ENCODE measurements around the gene WDR89. TPM values are rescaled to one million over a fixed set of nuclear protein-coding genes. Genes with fewer than 3 reads are reported as not detected.

The WDR89 gene
- total RNA-seq, 3 donors from 2014 or later = 5.1 to 12.4 (median 8.5) TPM

GRCh38 chr14:63614679-63615363 lies 26.9 kb downstream of the WDR89 start:
- Histone ChIP-seq H3K27me3 (no peaks in the 10 kb centered on the region), H3K9me3 (no peaks in the 10 kb centered on the region), H3K4me3 (no peak overlapping the region), H3K36me3 (no peaks in the 10 kb centered on the region), H3K4me1 (no peaks in the 10 kb centered on the region), H3K27ac (no peak overlapping the region)
- intact Hi-C loops (cut with DNase I; ENCODE audit: low total_unique reads) = no loop called here
- TF ChIP-seq POLR2AphosphoS5 (IDR thresholded peaks at IDR 0.05) (no peak), CTCF (IDR thresholded peaks at IDR 0.05) (no peak), POLR2A (IDR thresholded peaks at IDR 0.05) (no peak)
- no peak for DNase-seq (ENCODE audit: low spot score in 2 of 2)

- intact Hi-C loops (cut with DNase I; ENCODE audit: low total_unique reads) = no loop called here
Measured at GRCh38 chr14:63611078-63611477, 30.6 kb downstream of the WDR89 start.

GRCh38 chr14:63605041-63605532 lies 36.6 kb downstream of the WDR89 start:
- intact Hi-C loops (cut with DNase I; ENCODE audit: low total_unique reads) = no loop called here
- no peaks in the 10 kb centered on the region for H3K27me3 ChIP-seq
- TF ChIP-seq POLR2A (IDR thresholded peaks at IDR 0.05) (no peak), POLR2AphosphoS5 (IDR thresholded peaks at IDR 0.05) (no peak), CTCF (IDR thresholded peaks at IDR 0.05) (no peak)
- no peaks in the 10 kb centered on the region for H3K36me3 ChIP-seq
- H3K4me3 ChIP-seq = no peak overlapping the region
- H3K9me3 ChIP-seq = no peaks in the 10 kb centered on the region
- no peak overlapping the region for H3K27ac ChIP-seq
- H3K4me1 ChIP-seq = no peaks in the 10 kb centered on the region
- no peak for DNase-seq (ENCODE audit: low spot score in 2 of 2)

More at GRCh38 chr14:63611078-63611477, 30.6 kb downstream of the WDR89 start:
- DNase-seq (ENCODE audit: low spot score in 2 of 2) = no peak
- Histone ChIP-seq H3K36me3 (no peaks in the 10 kb centered on the region), H3K27me3 (no peaks in the 10 kb centered on the region), H3K4me3 (no peak overlapping the region), H3K27ac (no peak overlapping the region), H3K4me1 (no peaks in the 10 kb centered on the region), H3K9me3 (no peaks in the 10 kb centered on the region)
- no peak for TF ChIP-seq POLR2AphosphoS5 (IDR thresholded peaks at IDR 0.05)
- no peak for TF ChIP-seq POLR2A (IDR thresholded peaks at IDR 0.05)
- no peak for TF ChIP-seq CTCF (IDR thresholded peaks at IDR 0.05)

- no peaks in the 10 kb centered on the region for H3K9me3 ChIP-seq
- H3K36me3 ChIP-seq = no peaks in the 10 kb centered on the region
- DNase-seq (ENCODE audit: low spot score in 2 of 2) = no peak
- TF ChIP-seq CTCF (IDR thresholded peaks at IDR 0.05) (no peak), POLR2AphosphoS5 (IDR thresholded peaks at IDR 0.05) (no peak), POLR2A (IDR thresholded peaks at IDR 0.05) (no peak)
- no peak overlapping the region for H3K27ac ChIP-seq
- H3K27me3 ChIP-seq = no peaks in the 10 kb centered on the region
- H3K4me1 ChIP-seq = no peaks in the 10 kb centered on the region
- H3K4me3 ChIP-seq = no peak overlapping the region
- intact Hi-C loops (cut with DNase I; ENCODE audit: low total_unique reads) = loop anchor here (5.0 kb wide), 1 partner anchor 1088 kb away; no protein-coding TSS in a partner anchor
Measured at GRCh38 chr14:63604626-63605025, 37.0 kb downstream of the WDR89 start.

GRCh38 chr14:63603749-63604277 lies 37.9 kb downstream of the WDR89 start:
- no peak for TF ChIP-seq POLR2A (IDR thresholded peaks at IDR 0.05)
- TF ChIP-seq POLR2AphosphoS5 (IDR thresholded peaks at IDR 0.05) = no peak
- TF ChIP-seq CTCF (IDR thresholded peaks at IDR 0.05) = no peak
- H3K36me3 ChIP-seq = no peaks in the 10 kb centered on the region
- H3K27ac ChIP-seq = no peak overlapping the region
- no peak overlapping the region for H3K4me3 ChIP-seq
- no peak for DNase-seq (ENCODE audit: low spot score in 2 of 2)
- H3K9me3 ChIP-seq = no peaks in the 10 kb centered on the region
- H3K27me3 ChIP-seq = no peaks in the 10 kb centered on the region
- H3K4me1 ChIP-seq = no peaks in the 10 kb centered on the region
- intact Hi-C loops (cut with DNase I; ENCODE audit: low total_unique reads) = loop anchor here (5.0 kb wide), 1 partner anchor 1088 kb away; no protein-coding TSS in a partner anchor
